Islet of Langerhans (tissue), 1 donor: Measurements from ENCODE around the gene ENDOG.
"Not testable (repeated sequence)": the region's sequence is repeated elsewhere in the genome, so short reads cannot be mapped to it uniquely, and the experiment has no call there.

Source experiments
- FAIRE-seq: peaks from one replicate; lab custom pipeline; 2011; peaks lifted over from hg19 to GRCh38; lab: Jason Lieb, UNC

ENDOG gene

GRCh38 chr9:128870128-128870940, 52.0 kb downstream of the ENDOG start:
- no peak for FAIRE-seq

DNA sequence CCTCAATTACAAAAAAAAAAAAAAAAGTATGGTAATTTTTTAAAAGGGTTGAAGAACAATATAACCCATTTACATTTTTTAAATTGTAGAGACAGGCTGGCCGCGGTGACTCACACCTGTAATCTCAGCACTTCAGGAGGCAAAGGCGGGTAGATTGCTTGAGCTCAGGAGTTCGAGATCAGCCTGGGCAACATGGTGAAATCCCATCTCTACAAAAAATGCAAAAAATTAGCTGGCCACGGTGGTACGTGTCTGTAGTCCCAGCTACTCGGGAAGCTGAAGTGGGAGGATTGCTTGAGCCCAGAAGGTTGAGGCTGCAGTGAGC, 52.6 kb downstream of the ENDOG start:
- not testable (repeated sequence) for FAIRE-seq
